GM23338 (cell line): ENCODE results near the gene DNMT1. TPM values are rescaled to one million over a fixed set of nuclear protein-coding genes. Genes with fewer than 3 reads are reported as not detected.

Experiments
- ATAC-seq: fragments of 200-7000 bp; cut with Tn5 transposase; 3 replicates; pipeline ENCODE4 v1.9.1; 2020
- DNase-seq: peaks from one replicate; pipeline ENCODE4 v3.0.0-alpha.2; 2015; ENCODE audit warnings: low spot score
- H2AFZ ChIP-seq: fragments of 200-600 bp; sonication (generic); 2 replicates; pipeline ENCODE4 v1.8.0; 2016; ENCODE audit warnings: antibody characterized with exemption, mild to moderate bottlenecking, moderate library complexity
- H3F3A ChIP-seq: fragments of 200-600 bp; sonication (generic); replicated peaks from 2 replicates; pipeline ENCODE4 v1.8.0; 2017; ENCODE audit warnings: antibody characterized with exemption, mixed run types, low read depth
- H3K27ac ChIP-seq: fragments of 200-600 bp; sonication (generic); 2 replicates; pipeline ENCODE4 v1.6.1; 2016; ENCODE audit warnings: low read depth
- H3K27me3 ChIP-seq: fragments of 200-600 bp; sonication (generic); 2 replicates; pipeline ENCODE4 v1.8.0; 2016; ENCODE audit warnings: mild to moderate bottlenecking, mixed run types, moderate library complexity; ENCODE audit not compliant: insufficient read depth
- H3K36me3 ChIP-seq: fragments of 200-600 bp; sonication (generic); 2 replicates; pipeline ENCODE4 v1.8.0; 2016; ENCODE audit warnings: mild to moderate bottlenecking; ENCODE audit not compliant: insufficient read depth
- H3K4me1 ChIP-seq: fragments of 200-600 bp; sonication (generic); 2 replicates; pipeline ENCODE4 v1.8.0; 2016; ENCODE audit warnings: mild to moderate bottlenecking, moderate library complexity; ENCODE audit not compliant: insufficient read depth
- H3K4me2 ChIP-seq: fragments of 200-600 bp; sonication (generic); 2 replicates; pipeline ENCODE4 v1.7.1; 2017; ENCODE audit warnings: mixed run types
- H3K4me3 ChIP-seq: fragments of 200-600 bp; sonication (generic); 2 replicates; pipeline ENCODE4 v1.6.1; 2016; ENCODE audit warnings: mixed run types
- H3K79me2 ChIP-seq: fragments of 200-600 bp; sonication (generic); replicated peaks from 2 replicates; pipeline ENCODE4 v1.8.0; 2017; ENCODE audit warnings: mild to moderate bottlenecking; ENCODE audit not compliant: insufficient read depth
- H3K9me2 ChIP-seq: fragments of 200-600 bp; sonication (generic); 2 replicates; pipeline ENCODE4 v1.8.0; 2017; ENCODE audit not compliant: insufficient read depth
- H4K20me1 ChIP-seq: fragments of 200-600 bp; sonication (generic); replicated peaks from 2 replicates; pipeline ENCODE4 v1.8.0; 2017; ENCODE audit warnings: mild to moderate bottlenecking; ENCODE audit not compliant: insufficient read depth
- H3K27ac Mint-ChIP-seq: 2 replicates; pipeline ENCODE4 v1.8.0; 2020; ENCODE audit warnings: inconsistent platforms, mild to moderate bottlenecking, moderate library complexity, mixed read lengths
- H3K27me3 Mint-ChIP-seq: 3 replicates; pipeline ENCODE4 v1.8.0; 2022; ENCODE audit warnings: low read depth, mild to moderate bottlenecking, moderate library complexity, mixed read lengths, inconsistent platforms; ENCODE audit not compliant: insufficient read depth, poor library complexity
- H3K36me3 Mint-ChIP-seq: 3 replicates; pipeline ENCODE4 v1.8.0; 2021; ENCODE audit warnings: low read depth, mild to moderate bottlenecking, inconsistent platforms, moderate library complexity, mixed read lengths
- H3K4me1 Mint-ChIP-seq: 3 replicates; pipeline ENCODE4 v1.8.0; 2020; ENCODE audit warnings: mild to moderate bottlenecking, inconsistent platforms, mixed read lengths
- H3K4me3 Mint-ChIP-seq: 3 replicates; pipeline ENCODE4 v1.8.0; 2021; ENCODE audit warnings: moderate library complexity, mild to moderate bottlenecking, inconsistent platforms, mixed read lengths
- H3K9me3 Mint-ChIP-seq: 3 replicates; pipeline ENCODE4 v1.8.0; 2020; ENCODE audit warnings: moderate library complexity, mild to moderate bottlenecking, inconsistent platforms, mixed read lengths
- CREB1 ChIP-seq: fragments of 250-450 bp; sonication (Bioruptor Pico); IDR thresholded peaks from 2 replicates; pipeline ENCODE4 v1.5.0; 2020; ENCODE audit warnings: low read depth, mild to moderate bottlenecking, moderate library complexity
- EZH2 ChIP-seq: fragments of 200-600 bp; sonication (generic); IDR thresholded peaks from one replicate; pipeline ENCODE4 v1.8.0; 2017; ENCODE audit warnings: antibody characterized with exemption, mild to moderate bottlenecking, low read depth; ENCODE audit not compliant: unreplicated experiment
- EZH2phosphoT487 ChIP-seq: fragments of 200-600 bp; sonication (generic); IDR thresholded peaks from one replicate; pipeline ENCODE4 v1.8.1; 2018; ENCODE audit warnings: antibody characterized with exemption; ENCODE audit not compliant: unreplicated experiment
- JUNB ChIP-seq: IDR thresholded peaks from one replicate; pipeline ENCODE4 v1.6.1; 2016; ENCODE audit warnings: antibody characterized with exemption; ENCODE audit not compliant: unreplicated experiment
- NANOG ChIP-seq: IDR thresholded peaks from 2 replicates; pipeline ENCODE4 v1.6.1; 2016; ENCODE audit warnings: antibody characterized with exemption, borderline replicate concordance
- POLR2AphosphoS5 ChIP-seq: IDR thresholded peaks from 2 replicates; pipeline ENCODE4 v1.6.1; 2016; ENCODE audit warnings: antibody characterized with exemption, low read depth
- STAT1 ChIP-seq: IDR thresholded peaks from one replicate; pipeline ENCODE4 v1.6.1; 2016; ENCODE audit warnings: antibody characterized with exemption; ENCODE audit not compliant: unreplicated experiment
- ZNF114 ChIP-seq: fragments of 250-450 bp; sonication (Bioruptor Pico); IDR thresholded peaks from 2 replicates; pipeline ENCODE4 v1.5.0; 2020; ENCODE audit warnings: mild to moderate bottlenecking, moderate library complexity
- ZNF331 ChIP-seq: fragments of 250-450 bp; sonication (Bioruptor Pico); IDR thresholded peaks from 2 replicates; pipeline ENCODE4 v1.5.0; 2020; ENCODE audit warnings: low read depth, mild to moderate bottlenecking, moderate library complexity
- polyA plus RNA-seq: library from polyadenylated mRNA; unstranded; fragments of >200 nt; fragmentation: Nextera tagmentation; extraction: Ambion mirVana; gene quantifications from 2 replicates; pipeline ENCODE4 v1.2.1, GENCODE V29; 2016
- total RNA-seq: library from RNA; depleted of rRNA; stranded (reverse); fragments of >200 nt; shearing (Covaris generic); gene quantifications from 2 replicates; pipeline ENCODE4 v1.2.3, GENCODE V29; 2014
- TF ChIP-seq, protein P1 (sequence below): IDR thresholded peaks from one replicate; pipeline ENCODE4 v1.6.1; 2018; ENCODE audit warnings: antibody characterized with exemption; ENCODE audit not compliant: unreplicated experiment
- TF ChIP-seq, protein P2 (sequence below), 2 experiments: fragments of 200-600 bp in 1 of 2; sonication (generic) in 1 of 2; conservative IDR thresholded peaks; 2 replicates each; pipeline versions ENCODE4 v1.5.1 to v1.6.1; 2016 to 2017; ENCODE audit warnings: antibody characterized with exemption in 2 of 2, low read depth in 2 of 2, mild to moderate bottlenecking in 2 of 2, moderate library complexity in 1 of 2
- TF ChIP-seq, protein P3 (sequence below): IDR thresholded peaks from 2 replicates; pipeline ENCODE4 v1.6.1; 2016; ENCODE audit warnings: antibody characterized with exemption

Gene DNMT1
- total and polyA plus RNA-seq, 2 experiments from 2014 or later: 238 to 589 TPM

DNA sequence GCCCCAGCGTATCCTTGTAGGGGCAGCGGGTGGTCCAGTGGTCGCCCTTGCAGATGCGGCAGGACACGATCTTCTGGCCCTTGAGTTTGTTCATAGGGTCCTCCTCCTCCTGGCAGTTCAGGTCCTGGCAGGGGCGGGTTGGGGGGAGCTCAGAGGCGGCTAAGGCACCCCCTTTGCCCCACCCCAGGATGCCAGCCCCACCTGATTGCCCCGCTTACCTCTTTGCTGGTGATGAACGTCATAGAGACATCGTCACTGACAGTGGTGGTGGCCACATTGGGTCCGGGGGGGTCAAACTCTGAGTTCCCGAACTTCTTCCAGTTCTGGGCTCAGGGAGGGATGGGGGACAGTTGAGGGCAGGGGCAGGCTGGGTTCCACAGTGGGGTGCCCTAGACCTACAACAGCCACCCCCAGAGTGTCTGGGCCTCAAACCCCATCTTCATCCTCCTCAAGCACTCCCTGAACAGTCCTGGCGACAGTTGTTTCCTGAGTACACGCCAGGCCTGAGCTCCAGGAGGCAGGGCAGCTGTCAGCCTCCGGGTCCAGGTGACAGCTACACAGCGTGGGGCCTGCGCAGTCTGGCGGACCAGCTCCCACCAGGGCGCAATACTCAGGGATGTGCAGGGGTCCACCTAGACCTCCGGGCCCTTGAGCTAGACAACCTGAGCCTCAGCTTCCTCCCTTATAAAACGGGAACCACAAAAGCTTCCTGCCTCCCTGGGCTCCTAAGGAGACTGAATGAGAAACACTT, 77.7 kb downstream of the DNMT1 start:
- H3K4me1 ChIP-seq: no peaks in the 10 kb centered on the region; the same call in 1 of the 2 replicates
- no peak overlapping the region for H3K4me3 Mint-ChIP-seq

More for the DNA sequence above, 77.7 kb downstream of the DNMT1 start:
- Histone ChIP-seq H3K79me2 (peaks cover 21% of the 10 kb centered on the region), H2AFZ (no peak overlapping the region), H3K27me3 (no peaks in the 10 kb centered on the region), H3K4me3 (no peak overlapping the region), H3K9me2 (no peaks in the 10 kb centered on the region), H3K36me3 (peaks cover 13% of the 10 kb centered on the region; the same call in 1 of the 2 replicates), H3K27ac (no peak overlapping the region), H3F3A (peaks cover 27% of the 10 kb centered on the region), H4K20me1 (peaks cover 11% of the 10 kb centered on the region; the same call in 1 of the 2 replicates), H3K4me2 (no peak overlapping the region)
- H3K27ac Mint-ChIP-seq: no peak overlapping the region
- DNase-seq (no peak), ATAC-seq (no peak)
- no peaks in the 10 kb centered on the region for H3K9me3 Mint-ChIP-seq
- TF ChIP-seq EZH2phosphoT487 (no peak), CREB1 (no peak), EZH2 (no peak), NANOG (no peak), ZNF331 (CRISPR knock-in tag) (no peak), STAT1 (no peak), ZNF114 (no peak), JUNB (no peak), POLR2AphosphoS5 (no peak)
- TF ChIP-seq, protein P1, sequence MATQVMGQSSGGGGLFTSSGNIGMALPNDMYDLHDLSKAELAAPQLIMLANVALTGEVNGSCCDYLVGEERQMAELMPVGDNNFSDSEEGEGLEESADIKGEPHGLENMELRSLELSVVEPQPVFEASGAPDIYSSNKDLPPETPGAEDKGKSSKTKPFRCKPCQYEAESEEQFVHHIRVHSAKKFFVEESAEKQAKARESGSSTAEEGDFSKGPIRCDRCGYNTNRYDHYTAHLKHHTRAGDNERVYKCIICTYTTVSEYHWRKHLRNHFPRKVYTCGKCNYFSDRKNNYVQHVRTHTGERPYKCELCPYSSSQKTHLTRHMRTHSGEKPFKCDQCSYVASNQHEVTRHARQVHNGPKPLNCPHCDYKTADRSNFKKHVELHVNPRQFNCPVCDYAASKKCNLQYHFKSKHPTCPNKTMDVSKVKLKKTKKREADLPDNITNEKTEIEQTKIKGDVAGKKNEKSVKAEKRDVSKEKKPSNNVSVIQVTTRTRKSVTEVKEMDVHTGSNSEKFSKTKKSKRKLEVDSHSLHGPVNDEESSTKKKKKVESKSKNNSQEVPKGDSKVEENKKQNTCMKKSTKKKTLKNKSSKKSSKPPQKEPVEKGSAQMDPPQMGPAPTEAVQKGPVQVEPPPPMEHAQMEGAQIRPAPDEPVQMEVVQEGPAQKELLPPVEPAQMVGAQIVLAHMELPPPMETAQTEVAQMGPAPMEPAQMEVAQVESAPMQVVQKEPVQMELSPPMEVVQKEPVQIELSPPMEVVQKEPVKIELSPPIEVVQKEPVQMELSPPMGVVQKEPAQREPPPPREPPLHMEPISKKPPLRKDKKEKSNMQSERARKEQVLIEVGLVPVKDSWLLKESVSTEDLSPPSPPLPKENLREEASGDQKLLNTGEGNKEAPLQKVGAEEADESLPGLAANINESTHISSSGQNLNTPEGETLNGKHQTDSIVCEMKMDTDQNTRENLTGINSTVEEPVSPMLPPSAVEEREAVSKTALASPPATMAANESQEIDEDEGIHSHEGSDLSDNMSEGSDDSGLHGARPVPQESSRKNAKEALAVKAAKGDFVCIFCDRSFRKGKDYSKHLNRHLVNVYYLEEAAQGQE: no peak
- TF ChIP-seq, protein P2, sequence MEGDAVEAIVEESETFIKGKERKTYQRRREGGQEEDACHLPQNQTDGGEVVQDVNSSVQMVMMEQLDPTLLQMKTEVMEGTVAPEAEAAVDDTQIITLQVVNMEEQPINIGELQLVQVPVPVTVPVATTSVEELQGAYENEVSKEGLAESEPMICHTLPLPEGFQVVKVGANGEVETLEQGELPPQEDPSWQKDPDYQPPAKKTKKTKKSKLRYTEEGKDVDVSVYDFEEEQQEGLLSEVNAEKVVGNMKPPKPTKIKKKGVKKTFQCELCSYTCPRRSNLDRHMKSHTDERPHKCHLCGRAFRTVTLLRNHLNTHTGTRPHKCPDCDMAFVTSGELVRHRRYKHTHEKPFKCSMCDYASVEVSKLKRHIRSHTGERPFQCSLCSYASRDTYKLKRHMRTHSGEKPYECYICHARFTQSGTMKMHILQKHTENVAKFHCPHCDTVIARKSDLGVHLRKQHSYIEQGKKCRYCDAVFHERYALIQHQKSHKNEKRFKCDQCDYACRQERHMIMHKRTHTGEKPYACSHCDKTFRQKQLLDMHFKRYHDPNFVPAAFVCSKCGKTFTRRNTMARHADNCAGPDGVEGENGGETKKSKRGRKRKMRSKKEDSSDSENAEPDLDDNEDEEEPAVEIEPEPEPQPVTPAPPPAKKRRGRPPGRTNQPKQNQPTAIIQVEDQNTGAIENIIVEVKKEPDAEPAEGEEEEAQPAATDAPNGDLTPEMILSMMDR (conservative IDR thresholded peaks at IDR 0.05; ENCODE audit: low read depth in 2 of 2): no peak
- TF ChIP-seq, protein P3, sequence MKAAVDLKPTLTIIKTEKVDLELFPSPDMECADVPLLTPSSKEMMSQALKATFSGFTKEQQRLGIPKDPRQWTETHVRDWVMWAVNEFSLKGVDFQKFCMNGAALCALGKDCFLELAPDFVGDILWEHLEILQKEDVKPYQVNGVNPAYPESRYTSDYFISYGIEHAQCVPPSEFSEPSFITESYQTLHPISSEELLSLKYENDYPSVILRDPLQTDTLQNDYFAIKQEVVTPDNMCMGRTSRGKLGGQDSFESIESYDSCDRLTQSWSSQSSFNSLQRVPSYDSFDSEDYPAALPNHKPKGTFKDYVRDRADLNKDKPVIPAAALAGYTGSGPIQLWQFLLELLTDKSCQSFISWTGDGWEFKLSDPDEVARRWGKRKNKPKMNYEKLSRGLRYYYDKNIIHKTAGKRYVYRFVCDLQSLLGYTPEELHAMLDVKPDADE: no peak
- H3K27me3 Mint-ChIP-seq: peaks cover 37% of the 10 kb centered on the region
- peaks cover 58% of the 10 kb centered on the region for H3K36me3 Mint-ChIP-seq
- peaks cover 9% of the 10 kb centered on the region for H3K4me1 Mint-ChIP-seq
